HUES64 (cell line): ENCODE measurements around the gene ERP27.

Experiments used
- H3K27ac ChIP-seq: 2 replicates; pipeline ENCODE4 v1.7.0; 2013; ENCODE audit warnings: low read depth, low read length, inconsistent platforms
- H3K27me3 ChIP-seq: 2 replicates; pipeline ENCODE4 v1.6.1; 2013; ENCODE audit warnings: mild to moderate bottlenecking, low read length; ENCODE audit not compliant: insufficient read depth
- H3K36me3 ChIP-seq: 2 replicates; pipeline ENCODE4 v1.6.1; 2013; ENCODE audit warnings: mild to moderate bottlenecking, low read length; ENCODE audit not compliant: insufficient read depth
- H3K4me1 ChIP-seq: 2 replicates; pipeline ENCODE4 v1.6.1; 2013; ENCODE audit warnings: mild to moderate bottlenecking, low read length, moderate library complexity; ENCODE audit not compliant: insufficient read depth
- H3K4me3 ChIP-seq: 2 replicates; pipeline ENCODE4 v1.5.1; 2013; ENCODE audit warnings: mild to moderate bottlenecking, low read length, moderate library complexity
- H3K9ac ChIP-seq: 2 replicates; pipeline ENCODE4 v1.6.1; 2013; ENCODE audit warnings: mild to moderate bottlenecking, low read depth, low read length
- H3K9me3 ChIP-seq: 2 replicates; pipeline ENCODE4 v1.6.1; 2013; ENCODE audit warnings: low read depth, low read length; ENCODE audit not compliant: insufficient read depth
- WGBS: fragments of 150-250, 120-280 bp; methylation state at CpG from one replicate; pipeline ENCODE4 v1.1.7; 2013; ENCODE audit warnings: missing lambda C conversion rate; 5-methylcytosine and 5-hydroxymethylcytosine counted together

Gene ERP27

DNA sequence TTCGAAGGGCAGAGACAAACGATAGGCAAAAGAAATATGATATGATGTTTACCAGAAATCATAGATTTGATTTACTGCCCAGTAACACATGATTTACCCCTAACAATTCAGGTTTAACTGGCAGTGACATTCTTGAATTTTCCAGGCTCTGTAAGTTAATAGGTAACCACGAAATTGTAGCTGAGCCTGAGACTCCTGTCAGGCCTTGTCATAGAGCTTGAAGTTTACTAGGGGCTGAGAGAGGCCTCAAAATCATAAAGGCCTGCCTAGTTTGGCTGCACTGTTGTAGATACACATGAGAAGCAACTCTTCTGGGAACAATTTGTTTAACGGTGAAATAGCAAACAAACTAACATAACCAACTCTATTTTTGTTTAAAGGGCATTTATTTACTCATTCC is 3.3 kb downstream of the ERP27 start:
- H3K9ac ChIP-seq = no peak overlapping the region
- H3K36me3 ChIP-seq = no peaks in the 10 kb centered on the region
- no peaks in the 10 kb centered on the region for H3K27me3 ChIP-seq
- no peaks in the 10 kb centered on the region for H3K4me1 ChIP-seq
- H3K4me3 ChIP-seq = no peak overlapping the region
- WGBS = 73% methylated on average over 3 of the region's 4 CpGs
- no peaks in the 10 kb centered on the region for H3K9me3 ChIP-seq
- no peak overlapping the region for H3K27ac ChIP-seq

DNA sequence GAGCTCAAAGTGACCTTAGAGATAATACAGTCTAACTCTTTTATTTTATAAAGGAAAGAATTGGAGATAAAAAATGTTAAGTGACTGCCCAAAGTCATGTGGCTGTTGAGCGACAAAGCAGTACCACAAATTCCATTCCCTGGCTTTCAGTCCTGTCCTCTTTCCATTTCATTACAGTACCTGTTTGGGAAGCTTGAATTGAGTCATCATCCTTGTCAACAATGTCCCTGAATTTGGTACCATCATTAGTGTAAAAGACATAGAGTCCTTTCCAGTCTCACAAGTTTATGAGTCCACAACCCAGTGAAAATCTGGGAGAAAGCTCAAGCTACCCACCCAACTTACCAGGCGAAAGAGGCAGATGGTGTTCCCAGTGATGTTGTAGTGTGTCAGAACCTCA is 3.8 kb downstream of the ERP27 start:
- H3K27me3 ChIP-seq = no peaks in the 10 kb centered on the region
- no peak overlapping the region for H3K9ac ChIP-seq
- H3K36me3 ChIP-seq = no peaks in the 10 kb centered on the region
- no peak overlapping the region for H3K4me3 ChIP-seq
- WGBS = 97% methylated on average over 2 of the region's 2 CpGs
- no peak overlapping the region for H3K27ac ChIP-seq
- no peaks in the 10 kb centered on the region for H3K9me3 ChIP-seq
- peaks cover 2% of the 10 kb centered on the region; the same call in 1 of the 2 replicates for H3K4me1 ChIP-seq

DNA sequence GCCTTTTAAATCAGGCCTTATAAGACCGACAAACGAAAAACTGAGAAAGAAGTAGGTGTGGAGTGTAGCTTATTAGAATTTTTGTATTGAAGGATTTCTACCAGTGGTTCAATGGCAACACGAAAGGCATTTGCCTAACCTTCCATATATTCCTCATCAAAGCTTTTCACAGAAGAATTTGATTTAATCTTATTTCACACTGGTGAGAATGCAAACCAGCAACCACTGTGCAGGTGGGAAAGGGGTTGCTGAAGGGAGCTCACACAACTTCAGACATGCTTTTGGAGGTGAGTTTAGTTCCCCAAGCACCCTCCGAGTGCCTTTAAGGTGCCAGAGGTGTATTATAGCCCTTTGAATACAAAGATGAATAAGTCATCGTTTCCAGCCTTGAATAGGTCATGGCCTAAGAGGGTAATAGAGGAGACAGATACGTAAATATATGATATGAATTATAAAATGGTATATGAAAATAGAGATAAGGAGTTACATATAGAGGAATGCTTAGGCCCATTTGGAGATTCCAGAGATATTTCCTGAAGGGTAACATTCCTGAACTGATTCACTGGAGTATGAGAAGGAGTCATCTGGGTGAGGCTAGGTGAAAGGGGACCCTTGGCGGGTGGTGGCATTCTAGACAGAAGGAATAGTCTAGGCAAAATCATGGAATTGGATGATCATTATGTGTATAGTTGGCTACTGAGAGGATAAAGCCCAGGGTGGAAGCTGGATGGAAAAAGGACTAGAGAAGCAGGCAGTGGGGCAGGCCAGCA is 6.4 kb downstream of the ERP27 start:
- WGBS = 91% methylated on average over 6 of the region's 7 CpGs
- H3K9me3 ChIP-seq = no peaks in the 10 kb centered on the region
- H3K27me3 ChIP-seq = no peaks in the 10 kb centered on the region
- H3K27ac ChIP-seq = no peak overlapping the region
- H3K4me1 ChIP-seq = peaks cover 15% of the 10 kb centered on the region; the same call in 1 of the 2 replicates
- H3K9ac ChIP-seq = no peak overlapping the region
- H3K4me3 ChIP-seq = no peak overlapping the region
- no peaks in the 10 kb centered on the region for H3K36me3 ChIP-seq

DNA sequence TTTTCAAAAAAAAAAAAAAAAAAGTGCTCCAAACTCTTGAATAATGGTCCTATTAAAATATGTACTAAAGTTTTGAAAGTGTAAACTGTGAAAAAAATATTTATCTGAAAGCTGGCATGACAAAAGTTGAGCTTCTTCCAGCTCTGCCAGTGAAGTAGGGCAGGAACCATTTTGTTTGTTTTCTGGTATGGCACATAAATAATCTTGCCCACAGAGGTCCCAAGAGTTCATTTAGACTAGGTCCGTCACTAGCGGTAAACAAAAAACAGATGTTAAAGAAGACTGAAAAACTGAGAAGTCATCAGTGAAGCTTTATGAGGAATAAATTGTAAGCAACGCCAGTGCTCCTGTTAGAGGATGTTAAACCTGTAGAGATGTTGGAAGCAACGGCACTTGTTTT is 7.0 kb downstream of the ERP27 start:
- 96% methylated on average over 4 of the region's 4 CpGs for WGBS
- H3K36me3 ChIP-seq = no peaks in the 10 kb centered on the region
- no peak overlapping the region for H3K9ac ChIP-seq
- no peak overlapping the region for H3K4me3 ChIP-seq
- no peaks in the 10 kb centered on the region for H3K9me3 ChIP-seq
- no peak overlapping the region for H3K27ac ChIP-seq
- no peaks in the 10 kb centered on the region for H3K27me3 ChIP-seq
- peaks cover 15% of the 10 kb centered on the region; the same call in 1 of the 2 replicates for H3K4me1 ChIP-seq

DNA sequence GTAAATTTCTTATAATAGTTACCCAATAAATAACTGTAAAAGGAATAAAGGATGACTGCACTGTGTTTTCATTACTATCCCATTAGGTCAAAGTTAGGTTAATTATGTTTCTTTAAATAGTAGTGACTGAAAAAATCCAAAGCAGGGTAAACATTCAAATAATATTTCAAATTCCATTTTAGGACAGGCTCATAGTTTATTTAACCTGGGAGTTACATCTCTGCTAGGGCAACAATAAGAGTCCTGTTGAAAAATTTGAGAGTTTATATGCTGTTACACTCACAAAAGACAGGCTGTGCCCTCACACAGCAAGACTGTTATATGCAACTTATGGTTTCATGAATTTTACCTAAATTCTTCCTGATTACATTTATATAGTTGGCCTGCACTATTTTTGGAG is 8.0 kb downstream of the ERP27 start:
- peaks cover 15% of the 10 kb centered on the region; the same call in 1 of the 2 replicates for H3K4me1 ChIP-seq
- no peaks in the 10 kb centered on the region for H3K27me3 ChIP-seq
- no peaks in the 10 kb centered on the region for H3K36me3 ChIP-seq
- no peaks in the 10 kb centered on the region for H3K9me3 ChIP-seq
- no peak overlapping the region for H3K4me3 ChIP-seq
- H3K9ac ChIP-seq = no peak overlapping the region
- H3K27ac ChIP-seq = no peak overlapping the region

DNA sequence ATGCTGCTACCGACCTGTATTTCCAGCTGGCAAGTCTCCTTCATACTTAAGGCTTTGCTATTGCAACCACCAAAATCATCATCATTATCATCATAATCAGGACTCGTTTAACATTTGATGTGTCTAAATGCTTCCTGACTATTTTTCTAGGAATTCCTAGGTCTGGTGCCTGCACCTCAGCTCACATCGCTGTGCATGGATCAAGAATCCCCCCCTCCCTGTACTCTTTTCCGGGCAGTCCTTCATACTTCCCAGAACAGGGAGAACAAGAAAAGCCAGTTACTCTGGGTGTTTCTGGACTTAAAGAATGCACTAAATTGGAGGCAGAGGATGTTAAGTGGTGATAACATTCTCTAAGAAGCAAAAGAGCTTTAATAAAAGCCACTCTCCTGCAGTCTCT is 9.4 kb downstream of the ERP27 start:
- Histone ChIP-seq H3K9me3 (no peaks in the 10 kb centered on the region), H3K4me3 (peak overlapping the region; percentile 21; the same call in 1 of the 2 replicates), H3K4me1 (peaks cover 15% of the 10 kb centered on the region; the same call in 1 of the 2 replicates), H3K36me3 (no peaks in the 10 kb centered on the region), H3K27ac (no peak overlapping the region; the same call in 1 of the 2 replicates), H3K27me3 (no peaks in the 10 kb centered on the region), H3K9ac (peak overlapping the region; percentile 51; the same call in 1 of the 2 replicates)
- 92% methylated on average over 4 of the region's 4 CpGs for WGBS

DNA sequence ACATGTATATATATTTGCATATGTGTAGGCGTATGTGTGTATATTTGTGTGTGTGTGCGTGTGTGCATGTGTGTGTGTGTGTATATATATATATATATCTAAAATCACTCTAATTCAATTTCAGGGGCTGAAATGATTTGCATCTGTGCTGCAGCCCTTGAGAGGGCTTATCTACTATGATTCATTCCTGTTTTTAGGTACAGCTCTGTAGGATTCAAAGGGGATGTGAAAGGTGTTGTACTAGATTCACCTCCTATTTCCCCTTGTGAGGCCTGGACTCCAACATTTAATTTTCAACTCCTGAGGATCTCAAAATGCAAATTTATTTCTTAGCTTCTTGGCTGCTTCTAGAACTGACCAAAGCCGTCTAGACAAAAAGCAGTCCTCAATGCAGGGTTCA is 11.1 kb downstream of the ERP27 start:
- WGBS = 96% methylated on average over 1 of the region's 3 CpGs

DNA sequence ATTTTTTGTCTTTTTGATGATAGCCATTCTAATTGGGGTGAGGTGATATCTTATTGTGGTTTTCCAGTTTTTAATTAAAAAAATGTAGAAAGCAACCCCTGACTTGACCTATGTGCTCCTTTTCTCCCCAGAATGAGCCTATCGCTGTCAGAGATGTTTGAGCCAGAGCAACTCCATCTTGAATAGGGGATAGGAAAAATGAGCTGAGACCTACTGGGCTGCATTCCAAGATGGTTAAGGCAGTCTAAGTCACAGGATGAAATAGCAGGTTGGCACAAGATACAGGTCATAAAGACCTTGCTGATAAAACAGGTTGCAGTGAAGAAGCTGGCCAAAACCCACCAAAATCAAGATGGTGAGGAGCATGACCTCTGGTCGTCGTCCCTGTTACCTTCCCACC is 13.8 kb downstream of the ERP27 start:
- WGBS = 93% methylated on average over 3 of the region's 3 CpGs
- Histone ChIP-seq H3K36me3 (no peaks in the 10 kb centered on the region), H3K9me3 (no peaks in the 10 kb centered on the region), H3K27me3 (no peaks in the 10 kb centered on the region), H3K9ac (no peak overlapping the region), H3K4me3 (no peak overlapping the region), H3K4me1 (peaks cover 14% of the 10 kb centered on the region; the same call in 1 of the 2 replicates), H3K27ac (no peak overlapping the region)

More for the DNA sequence above, 11.1 kb downstream of the ERP27 start:
- Histone ChIP-seq H3K27me3 (no peaks in the 10 kb centered on the region), H3K36me3 (no peaks in the 10 kb centered on the region), H3K9me3 (no peaks in the 10 kb centered on the region), H3K27ac (no peak overlapping the region), H3K4me1 (peaks cover 15% of the 10 kb centered on the region; the same call in 1 of the 2 replicates), H3K9ac (no peak overlapping the region), H3K4me3 (no peak overlapping the region)

DNA sequence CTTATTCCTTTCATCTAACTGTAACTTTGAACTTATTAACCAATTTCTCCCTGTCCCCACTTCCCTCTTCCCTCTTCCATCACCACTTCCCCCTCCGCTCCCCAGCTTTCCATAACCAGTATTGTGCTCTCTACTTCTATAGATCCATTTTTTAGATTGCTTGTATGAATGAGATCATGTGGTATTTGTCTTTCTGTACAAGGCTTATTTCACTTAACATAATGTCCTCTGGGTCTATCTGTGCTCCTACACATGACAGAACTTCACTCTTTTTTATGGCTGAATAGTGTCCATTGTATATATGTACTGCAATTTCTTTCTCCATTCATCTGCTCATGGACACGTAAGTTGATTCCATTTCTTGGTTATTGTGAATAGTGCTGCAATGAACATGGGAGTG is 14.4 kb downstream of the ERP27 start:
- Histone ChIP-seq H3K27ac (no peak overlapping the region), H3K9ac (no peak overlapping the region), H3K4me1 (peaks cover 8% of the 10 kb centered on the region; the same call in 1 of the 2 replicates), H3K36me3 (no peaks in the 10 kb centered on the region), H3K4me3 (no peak overlapping the region), H3K9me3 (no peaks in the 10 kb centered on the region), H3K27me3 (no peaks in the 10 kb centered on the region)
- WGBS = 96% methylated on average over 2 of the region's 2 CpGs

DNA sequence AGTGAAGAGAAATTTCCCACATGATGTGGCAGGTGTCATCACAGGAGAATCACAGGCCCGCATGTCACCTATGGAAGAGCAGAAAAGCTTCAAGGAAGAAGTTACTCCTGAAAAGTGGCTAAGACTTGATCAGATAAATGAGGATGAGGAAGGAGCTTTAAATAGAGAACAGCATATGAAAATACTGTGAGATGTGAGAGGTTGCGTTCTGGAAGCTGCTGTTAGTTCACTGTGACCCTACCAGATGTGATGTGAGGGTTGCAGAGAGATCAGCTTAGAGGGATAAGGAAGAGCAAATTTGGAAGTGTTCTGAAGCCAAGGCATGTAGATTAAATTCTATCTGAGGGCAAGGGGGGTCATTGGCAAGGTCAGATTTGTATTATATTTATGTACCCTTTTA is 17.1 kb downstream of the ERP27 start:
- no peak overlapping the region for H3K4me3 ChIP-seq
- H3K9ac ChIP-seq = no peak overlapping the region
- H3K27me3 ChIP-seq = no peaks in the 10 kb centered on the region
- no peaks in the 10 kb centered on the region for H3K36me3 ChIP-seq
- no peaks in the 10 kb centered on the region for H3K9me3 ChIP-seq
- 91% methylated on average over 2 of the region's 2 CpGs for WGBS
- H3K4me1 ChIP-seq = no peaks in the 10 kb centered on the region
- no peak overlapping the region for H3K27ac ChIP-seq

DNA sequence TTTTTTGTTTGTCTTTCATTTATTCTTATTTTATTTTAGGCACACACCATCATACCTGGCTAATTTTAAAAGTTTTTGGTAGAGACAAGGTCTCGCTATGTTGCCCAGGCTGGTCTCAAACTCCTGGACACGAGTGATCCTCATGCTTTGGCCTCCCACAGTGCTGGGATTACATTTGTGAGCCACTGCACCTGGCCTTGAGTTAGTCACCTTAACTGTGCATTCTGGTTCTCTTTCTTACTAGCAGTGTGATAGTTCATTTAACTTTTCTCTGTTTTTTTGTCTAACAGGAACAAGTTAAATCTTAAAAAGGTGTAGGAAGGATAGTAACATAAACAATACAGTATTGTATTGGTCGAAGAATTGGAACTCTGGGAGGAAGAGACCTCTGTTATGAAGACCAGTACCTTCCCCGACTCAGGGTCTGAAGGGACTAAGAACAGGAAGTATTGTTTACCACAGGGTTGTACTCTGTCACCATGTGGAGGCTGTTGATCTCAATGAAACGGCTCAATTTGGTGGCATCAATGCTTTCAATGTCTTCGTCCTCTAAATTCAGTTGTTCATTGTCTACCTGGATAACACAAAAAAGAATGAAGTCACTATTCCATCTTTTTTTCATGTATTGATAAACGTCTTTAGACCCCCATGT is 17.7 kb downstream of the ERP27 start:
- H3K27ac ChIP-seq = no peak overlapping the region
- no peak overlapping the region for H3K9ac ChIP-seq
- no peaks in the 10 kb centered on the region for H3K4me1 ChIP-seq
- no peaks in the 10 kb centered on the region for H3K9me3 ChIP-seq
- no peaks in the 10 kb centered on the region for H3K36me3 ChIP-seq
- WGBS = 89% methylated on average over 7 of the region's 7 CpGs
- H3K27me3 ChIP-seq = no peaks in the 10 kb centered on the region
- H3K4me3 ChIP-seq = no peak overlapping the region
